Measurements from ENCODE around the gene PBXIP1. TPM values are rescaled to one million over a fixed set of nuclear protein-coding genes. Genes with fewer than 3 reads are reported as not detected.

The PBXIP1 gene, protein sequence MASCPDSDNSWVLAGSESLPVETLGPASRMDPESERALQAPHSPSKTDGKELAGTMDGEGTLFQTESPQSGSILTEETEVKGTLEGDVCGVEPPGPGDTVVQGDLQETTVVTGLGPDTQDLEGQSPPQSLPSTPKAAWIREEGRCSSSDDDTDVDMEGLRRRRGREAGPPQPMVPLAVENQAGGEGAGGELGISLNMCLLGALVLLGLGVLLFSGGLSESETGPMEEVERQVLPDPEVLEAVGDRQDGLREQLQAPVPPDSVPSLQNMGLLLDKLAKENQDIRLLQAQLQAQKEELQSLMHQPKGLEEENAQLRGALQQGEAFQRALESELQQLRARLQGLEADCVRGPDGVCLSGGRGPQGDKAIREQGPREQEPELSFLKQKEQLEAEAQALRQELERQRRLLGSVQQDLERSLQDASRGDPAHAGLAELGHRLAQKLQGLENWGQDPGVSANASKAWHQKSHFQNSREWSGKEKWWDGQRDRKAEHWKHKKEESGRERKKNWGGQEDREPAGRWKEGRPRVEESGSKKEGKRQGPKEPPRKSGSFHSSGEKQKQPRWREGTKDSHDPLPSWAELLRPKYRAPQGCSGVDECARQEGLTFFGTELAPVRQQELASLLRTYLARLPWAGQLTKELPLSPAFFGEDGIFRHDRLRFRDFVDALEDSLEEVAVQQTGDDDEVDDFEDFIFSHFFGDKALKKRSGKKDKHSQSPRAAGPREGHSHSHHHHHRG
- polyA plus RNA-seq = 10 to 100 TPM; 31.9 to 97.8 (median 37.8) TPM
- long read RNA-seq, donor 1 = 0 reads
- long read RNA-seq, donor 2 = 0 reads
- long read RNA-seq, donor 3 = 0 reads
- long read RNA-seq, donor 4 = 0 reads
- long read RNA-seq, donor 5, partial matches to known transcripts = 36 of 36 reads
- long read RNA-seq, donor 5, other reads (novel, unspliced or antisense) = 0 of 36 reads
- long read RNA-seq, donor 6, partial matches to known transcripts = 13 of 15 reads
- long read RNA-seq, donor 6, other reads (novel, unspliced or antisense) = 0 of 15 reads
- long read RNA-seq, donor 7 = 0 reads
- long read RNA-seq, donor 8, partial matches to known transcripts = 0 of 2 reads
- long read RNA-seq, donor 8, other reads (novel, unspliced or antisense) = 0 of 2 reads
- long read RNA-seq, donor 9 = 0 reads
- long read RNA-seq, donor 10, transcript PBXIP1-202 (11 exons, 3,212 nt) = major isoform, 6 of 6 reads
- long read RNA-seq, donor 10, partial matches to known transcripts = 0 of 6 reads
- long read RNA-seq, donor 10, other reads (novel, unspliced or antisense) = 0 of 6 reads

DNA sequence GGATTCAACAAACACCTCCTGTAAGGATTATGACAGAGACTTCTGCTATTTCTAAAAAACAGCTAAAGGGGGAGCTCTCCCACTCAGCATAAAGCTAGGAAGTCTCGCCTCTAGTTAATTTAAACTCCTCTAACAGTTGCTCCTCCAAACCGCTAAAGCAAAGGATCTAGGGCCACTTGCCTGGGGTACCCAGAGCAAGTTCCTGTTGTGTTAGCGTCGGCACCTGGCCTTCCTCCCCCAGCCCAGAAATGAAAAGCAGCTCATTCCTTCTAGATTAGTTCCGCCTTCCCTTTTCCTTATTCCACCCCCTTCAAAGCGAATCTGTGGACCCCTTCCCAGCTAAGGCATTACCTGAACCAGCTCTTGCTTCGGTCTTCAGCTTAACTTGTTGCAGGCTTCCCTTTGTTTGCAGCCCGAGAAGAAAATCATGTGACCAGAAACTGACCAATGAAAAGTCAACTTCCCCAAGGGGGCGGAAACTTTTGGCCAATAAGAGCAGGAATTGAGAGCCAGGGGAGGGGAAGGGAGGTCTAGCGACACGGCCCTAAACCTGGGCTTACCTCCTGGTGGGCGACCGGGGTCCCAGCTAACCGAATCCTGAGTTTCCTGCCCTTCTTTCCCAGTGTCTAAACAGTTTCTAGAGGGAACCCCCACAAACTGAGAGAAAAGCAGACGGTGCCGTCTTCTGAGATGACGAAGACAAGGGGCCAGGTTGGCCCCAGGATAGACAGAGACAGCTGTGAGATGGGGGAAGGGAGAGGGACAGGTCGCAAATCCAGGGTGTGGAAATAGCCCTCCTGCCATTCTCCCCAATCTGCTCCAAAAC lies at the start of gene PBXIP1:
TSS of gene PBXIP1 (minus strand) at position 382 of the 826 bp plus-strand sequence. CDS start 2,378 bp downstream, outside the sequence.
- FAIRE-seq (no peak), DNase-seq (peak; percentile 96 to 97)
- H3K4me1 ChIP-seq (ENCODE audit: control insufficient read depth in 3 of 3, insufficient read depth in 2 of 3, low read depth in 1 of 3, low read length in 2 of 3) = peaks cover 4 to 39% (median 14%) of the 10 kb centered on the region in 3 donors

DNA sequence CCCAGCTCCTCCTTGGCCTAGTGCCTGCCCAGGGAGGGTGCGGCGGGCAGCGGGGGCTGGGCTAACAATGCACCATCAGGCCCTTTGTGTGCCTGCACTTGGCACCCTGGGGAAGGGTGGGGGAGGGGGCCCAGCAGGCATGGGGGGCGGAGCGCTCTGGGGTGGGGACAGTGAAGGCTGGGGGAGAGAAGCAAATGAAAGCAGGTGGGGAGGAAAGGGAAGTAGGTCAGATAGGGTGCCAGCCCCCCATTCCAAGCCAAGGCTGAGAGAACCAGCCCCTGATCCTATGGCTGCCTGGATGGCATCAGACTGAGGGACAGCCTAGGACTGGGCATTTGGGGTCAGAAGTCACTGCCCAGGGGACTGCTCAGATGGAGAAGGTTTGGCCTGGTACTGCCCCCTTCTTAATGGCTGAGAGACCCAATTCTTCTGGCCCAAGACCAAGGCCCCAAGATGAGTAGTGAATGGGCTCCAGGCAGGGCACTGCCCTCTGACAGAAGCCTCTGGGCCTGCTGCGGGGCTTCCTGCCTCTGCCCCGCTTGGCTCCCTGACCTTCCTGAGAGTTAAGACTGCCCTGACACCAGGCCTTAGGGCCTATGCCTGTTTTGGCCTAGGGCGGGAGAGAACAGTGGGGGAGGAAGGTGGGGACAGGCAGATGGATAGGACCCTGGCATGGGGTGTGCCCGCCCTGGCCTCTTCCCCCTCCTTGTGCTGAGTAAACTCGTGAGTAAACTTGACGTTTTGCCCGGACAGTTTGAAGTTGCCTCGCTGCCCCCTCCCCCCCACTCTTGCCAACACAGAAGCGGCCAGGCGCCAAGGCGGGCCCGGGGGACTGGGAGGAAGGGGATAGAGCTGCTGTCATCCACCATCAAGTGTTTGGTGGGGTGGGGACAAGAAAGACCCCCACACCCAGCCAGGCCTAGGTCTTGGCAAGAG lies 49.4 kb upstream of the PBXIP1 start:
- Histone ChIP-seq H3K9me3 (ENCODE audit: control insufficient read depth in 2 of 2, insufficient read depth in 1 of 2, low read depth in 1 of 2, low read length in 1 of 2) (no peaks in the 10 kb centered on the region), H3K4me1 (ENCODE audit: control insufficient read depth in 3 of 3, insufficient read depth in 2 of 3, low read depth in 1 of 3, low read length in 2 of 3) (peaks cover 7 to 61% (median 19%) of the 10 kb centered on the region in 3 donors), H3K4me3 (ENCODE audit: low read depth in 1 of 3, low read length in 3 of 3) (peak overlapping the region; percentile 4 to 88 (median 77)), H3K36me3 (ENCODE audit: control insufficient read depth in 3 of 3, insufficient read depth in 2 of 3, low read depth in 1 of 3, low read length in 3 of 3) (peaks cover 0 to 57% (median 0%) of the 10 kb centered on the region in 3 donors), H3K27me3 (ENCODE audit: control insufficient read depth in 3 of 3, insufficient read depth in 3 of 3, low read length in 3 of 3) (no peaks in the 10 kb centered on the region), H3K27ac (ENCODE audit: low read depth in 1 of 3, low read length in 2 of 3) (peak overlapping the region; percentile 96 to 99 (median 98))
- 14 to 41% (median 33%) methylated on average over 16 to 17 of the region's 17 CpGs for WGBS, 3 donors
- DNase-seq = peak in 1 of 2 donors; percentile 81
- FAIRE-seq = no peak

More for the DNA sequence above, at the start of gene PBXIP1:
- no peaks in the 10 kb centered on the region for H3K27me3 ChIP-seq (ENCODE audit: control insufficient read depth in 3 of 3, insufficient read depth in 3 of 3, low read length in 3 of 3)
- peaks cover 3 to 42% (median 10%) of the 10 kb centered on the region in 3 donors for H3K36me3 ChIP-seq (ENCODE audit: control insufficient read depth in 3 of 3, insufficient read depth in 2 of 3, low read depth in 1 of 3, low read length in 3 of 3)
- no peaks in the 10 kb centered on the region for H3K9me3 ChIP-seq (ENCODE audit: control insufficient read depth in 2 of 2, insufficient read depth in 1 of 2, low read depth in 1 of 2, low read length in 1 of 2)
- H3K27ac ChIP-seq (ENCODE audit: low read depth in 1 of 3, low read length in 2 of 3) = peak within 1 kb of the TSS; percentile 49 to 83 (median 66)
- WGBS, 3 donors = 0% methylated on average over 18 of the region's 18 CpGs
- H3K4me3 ChIP-seq (ENCODE audit: low read depth in 1 of 3, low read length in 3 of 3) = peak within 1 kb of the TSS; percentile 40 to 66 (median 43)

DNA sequence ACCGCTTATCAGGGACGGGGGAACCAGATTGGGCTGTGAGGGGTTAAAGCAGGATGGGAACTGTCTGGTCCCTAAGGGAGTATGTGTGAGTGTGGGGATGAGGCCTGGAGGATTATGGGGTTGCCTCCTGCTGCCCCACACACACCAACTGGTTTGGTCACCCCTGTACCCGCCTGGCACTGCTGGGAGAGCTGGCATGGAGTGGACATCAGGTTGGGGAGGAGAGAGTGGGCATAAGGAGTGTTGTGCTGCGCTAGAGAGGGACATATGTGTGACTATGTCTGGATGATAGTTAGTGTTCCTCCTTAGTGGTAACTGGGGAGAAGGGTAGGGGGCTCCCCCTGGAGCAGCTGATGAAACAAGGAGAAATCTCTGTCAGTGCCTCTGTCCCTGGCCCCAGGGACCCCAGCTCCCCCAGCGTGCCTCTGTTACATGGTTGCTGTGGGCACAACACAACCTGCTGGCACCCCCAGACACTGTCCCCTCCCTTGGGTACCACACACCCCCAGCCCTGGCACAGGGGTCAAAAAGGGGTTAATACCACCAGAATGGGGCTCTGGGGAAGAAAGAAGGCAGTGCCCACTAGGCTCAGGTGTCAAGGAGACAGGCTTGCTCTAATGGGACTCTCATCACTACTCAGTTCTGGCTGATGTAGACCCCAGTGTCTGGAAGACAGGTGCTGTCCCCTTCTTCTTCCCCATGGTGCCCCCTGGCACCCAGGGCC lies 48.6 kb upstream of the PBXIP1 start:
- Histone ChIP-seq H3K27ac (ENCODE audit: low read depth in 1 of 3, low read length in 2 of 3) (peak overlapping the region; percentile 96 to 99 (median 98)), H3K27me3 (ENCODE audit: control insufficient read depth in 3 of 3, insufficient read depth in 3 of 3, low read length in 3 of 3) (no peaks in the 10 kb centered on the region), H3K9me3 (ENCODE audit: control insufficient read depth in 2 of 2, insufficient read depth in 1 of 2, low read depth in 1 of 2, low read length in 1 of 2) (no peaks in the 10 kb centered on the region), H3K36me3 (ENCODE audit: control insufficient read depth in 3 of 3, insufficient read depth in 2 of 3, low read depth in 1 of 3, low read length in 3 of 3) (peaks cover 0 to 48% (median 0%) of the 10 kb centered on the region in 3 donors), H3K4me3 (ENCODE audit: low read depth in 1 of 3, low read length in 3 of 3) (peak overlapping the region; percentile 70 to 88 (median 77)), H3K4me1 (ENCODE audit: control insufficient read depth in 3 of 3, insufficient read depth in 2 of 3, low read depth in 1 of 3, low read length in 2 of 3) (peaks cover 8 to 61% (median 21%) of the 10 kb centered on the region in 3 donors)
- FAIRE-seq (no peak), DNase-seq (no peak)
- 9 to 30% (median 27%) methylated on average over 4 to 5 of the region's 5 CpGs for WGBS, 3 donors

DNA sequence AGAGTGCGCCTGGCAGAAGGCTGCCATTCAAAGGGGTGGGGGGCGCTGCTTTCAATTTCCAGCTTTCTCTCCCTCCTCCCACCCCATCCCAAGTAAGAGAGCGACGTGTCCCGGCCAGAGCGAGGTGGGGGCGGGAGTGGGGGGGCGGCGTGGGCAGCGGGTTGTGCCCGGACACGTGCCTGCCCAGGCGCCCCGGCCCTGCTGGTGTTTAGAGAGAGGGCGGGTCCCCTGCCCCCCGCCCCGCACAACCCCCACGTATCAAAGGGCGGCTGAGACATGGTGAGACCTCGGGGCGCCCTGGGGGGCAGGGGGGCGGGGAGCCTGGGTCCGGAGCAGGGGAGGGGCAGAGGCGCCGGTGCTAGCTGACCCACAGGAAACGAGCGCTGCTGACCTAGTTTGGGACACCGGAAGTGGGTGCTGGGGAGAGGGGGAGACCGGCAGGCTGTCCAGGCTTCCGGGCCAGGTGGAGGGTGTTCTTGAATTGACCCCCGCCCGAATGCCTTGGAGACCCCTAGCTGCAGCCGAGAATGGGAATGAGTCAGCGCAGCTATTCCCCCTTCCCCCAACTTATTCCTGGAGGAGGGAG lies 48.0 kb upstream of the PBXIP1 start:
- 1 to 5% (median 1%) methylated on average over 25 to 34 of the region's 34 CpGs for WGBS, 3 donors
- H3K36me3 ChIP-seq (ENCODE audit: control insufficient read depth in 3 of 3, insufficient read depth in 2 of 3, low read depth in 1 of 3, low read length in 3 of 3) = peaks cover 0 to 42% (median 0%) of the 10 kb centered on the region in 3 donors
- DNase-seq (peak; percentile 74 to 88), FAIRE-seq (no peak)
- H3K9me3 ChIP-seq (ENCODE audit: control insufficient read depth in 2 of 2, insufficient read depth in 1 of 2, low read depth in 1 of 2, low read length in 1 of 2) = no peaks in the 10 kb centered on the region
- H3K4me1 ChIP-seq (ENCODE audit: control insufficient read depth in 3 of 3, insufficient read depth in 2 of 3, low read depth in 1 of 3, low read length in 2 of 3) = peaks cover 8 to 61% (median 21%) of the 10 kb centered on the region in 3 donors
- H3K27me3 ChIP-seq (ENCODE audit: control insufficient read depth in 3 of 3, insufficient read depth in 3 of 3, low read length in 3 of 3) = no peaks in the 10 kb centered on the region
- H3K27ac ChIP-seq (ENCODE audit: low read depth in 1 of 3, low read length in 2 of 3) = peak overlapping the region; percentile 96 to 99 (median 98)
- H3K4me3 ChIP-seq (ENCODE audit: low read depth in 1 of 3, low read length in 3 of 3) = peak overlapping the region; percentile 70 to 88 (median 77)

DNA sequence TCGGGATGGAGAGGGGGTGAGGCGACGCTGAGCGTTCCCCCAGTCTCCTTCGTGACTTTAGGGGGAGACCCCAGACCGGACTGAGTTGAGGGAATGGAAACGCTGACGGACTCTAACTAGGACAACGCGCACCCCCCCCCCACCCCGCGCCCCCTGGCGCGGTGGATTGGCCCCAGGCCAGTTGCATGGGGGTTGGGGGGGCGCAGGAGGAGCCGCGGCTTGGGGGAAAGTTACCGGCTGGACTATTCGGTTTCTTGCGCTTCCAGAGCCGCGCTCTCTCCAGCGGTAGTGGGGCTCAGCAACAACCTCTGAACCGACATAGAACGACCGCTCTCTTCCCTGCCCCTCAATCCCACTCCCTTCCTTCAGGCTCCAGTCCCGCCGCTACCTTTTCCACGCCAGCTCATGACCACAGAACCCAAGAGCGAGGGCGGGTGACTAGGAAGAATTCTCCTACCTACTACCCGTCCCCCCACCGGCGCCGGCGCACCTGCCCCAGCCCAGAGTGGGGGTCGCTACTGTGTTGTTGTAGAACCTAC lies 47.4 kb upstream of the PBXIP1 start:
- WGBS, 3 donors = 0 to 1% (median 0%) methylated on average over 33 to 37 of the region's 37 CpGs
- Histone ChIP-seq H3K4me1 (ENCODE audit: control insufficient read depth in 3 of 3, insufficient read depth in 2 of 3, low read depth in 1 of 3, low read length in 2 of 3) (peaks cover 8 to 57% (median 21%) of the 10 kb centered on the region in 3 donors), H3K9me3 (ENCODE audit: control insufficient read depth in 2 of 2, insufficient read depth in 1 of 2, low read depth in 1 of 2, low read length in 1 of 2) (no peaks in the 10 kb centered on the region), H3K27ac (ENCODE audit: low read depth in 1 of 3, low read length in 2 of 3) (peak overlapping the region; percentile 96 to 99 (median 98)), H3K4me3 (ENCODE audit: low read depth in 1 of 3, low read length in 3 of 3) (peak overlapping the region; percentile 70 to 88 (median 77)), H3K36me3 (ENCODE audit: control insufficient read depth in 3 of 3, insufficient read depth in 2 of 3, low read depth in 1 of 3, low read length in 3 of 3) (peaks cover 0 to 36% (median 0%) of the 10 kb centered on the region in 3 donors), H3K27me3 (ENCODE audit: control insufficient read depth in 3 of 3, insufficient read depth in 3 of 3, low read length in 3 of 3) (no peaks in the 10 kb centered on the region)
- FAIRE-seq (no peak), DNase-seq (peak in 1 of 2 donors; percentile 59)

Measured in small intestine (tissue), 16 donors.